Measurements from ENCODE around the gene RCL1.
"Not testable (repeated sequence)": the region's sequence is repeated elsewhere in the genome, so short reads cannot be mapped to it uniquely, and the experiment has no call there.

The RCL1 gene

GRCh38 chr9:4783191-4783590 lies 9.6 kb upstream of the RCL1 start:
- not testable (repeated sequence) for DNase-seq

- no peak for DNase-seq
Observed at GRCh38 chr9:4784403-4784802, 8.3 kb upstream of the RCL1 start.

GRCh38 chr9:4786599-4786998 lies 6.1 kb upstream of the RCL1 start:
- DNase-seq = no peak

GRCh38 chr9:4787876-4788275 lies 4.9 kb upstream of the RCL1 start:
- no peak for DNase-seq

GRCh38 chr9:4788703-4789102 lies 4.0 kb upstream of the RCL1 start:
- DNase-seq = no peak

- no peak for DNase-seq
Observed at GRCh38 chr9:4792054-4792571, 631 bp upstream of the RCL1 start.

- DNase-seq = no peak
Observed at GRCh38 chr9:4793459-4794395, 983 bp downstream of the RCL1 start.

GRCh38 chr9:4794691-4795090 lies 1.9 kb downstream of the RCL1 start:
- no peak for DNase-seq

- not testable (repeated sequence) for DNase-seq
Observed at GRCh38 chr9:4795108-4795507, 2.4 kb downstream of the RCL1 start.

GRCh38 chr9:4796530-4796929 lies 3.8 kb downstream of the RCL1 start:
- DNase-seq = no peak

- DNase-seq = peak; percentile 8
Observed at GRCh38 chr9:4796988-4797853, 4.5 kb downstream of the RCL1 start.

- no peak for DNase-seq
Observed at GRCh38 chr9:4797854-4798150, 5.1 kb downstream of the RCL1 start.

- no peak for DNase-seq
Observed at GRCh38 chr9:4798281-4799032, 5.7 kb downstream of the RCL1 start.

GRCh38 chr9:4799033-4799430 lies 6.3 kb downstream of the RCL1 start:
- DNase-seq = no peak

GRCh38 chr9:4799775-4800174 lies 7.0 kb downstream of the RCL1 start:
- no peak for DNase-seq

- no peak for DNase-seq
Observed at GRCh38 chr9:4801156-4801555, 8.4 kb downstream of the RCL1 start.

- DNase-seq = no peak
Observed at GRCh38 chr9:4803670-4804530, 11.2 kb downstream of the RCL1 start.

- DNase-seq = no peak
Observed at GRCh38 chr9:4804531-4805016, 11.8 kb downstream of the RCL1 start.

- no peak for DNase-seq
Observed at GRCh38 chr9:4805191-4805918, 12.6 kb downstream of the RCL1 start.

- DNase-seq = no peak
Observed at GRCh38 chr9:4810565-4810964, 17.8 kb downstream of the RCL1 start.

- no peak for DNase-seq
Observed at GRCh38 chr9:4811824-4812223, 19.1 kb downstream of the RCL1 start.

Data from amniotic stem cell (primary cell).